Type B pancreatic cell (in vitro differentiated cells): ENCODE measurements around the gene CCT7. TPM values are rescaled to one million over a fixed set of nuclear protein-coding genes. Genes with fewer than 3 reads are reported as not detected.

ENCODE experiments used
- DNase-seq: peaks from one replicate; pipeline ENCODE4 v3.0.0; 2021; ENCODE audit warnings: mixed read lengths; ENCODE audit not compliant: unreplicated experiment; ENCODE audit errors: extremely low spot score
- H3K27ac Mint-ChIP-seq: 2 replicates; pipeline ENCODE4 v1.8.0; 2021; ENCODE audit warnings: mild to moderate bottlenecking, mixed read lengths
- H3K27me3 Mint-ChIP-seq: 2 replicates; pipeline ENCODE4 v1.8.0; 2021; ENCODE audit warnings: mixed read lengths
- H3K36me3 Mint-ChIP-seq: 2 replicates; pipeline ENCODE4 v1.8.0; 2021; ENCODE audit warnings: mixed read lengths
- H3K4me1 Mint-ChIP-seq: one replicate; pipeline ENCODE4 v1.8.0; 2021; ENCODE audit warnings: mixed read lengths; ENCODE audit not compliant: unreplicated experiment
- H3K4me3 Mint-ChIP-seq: 2 replicates; pipeline ENCODE4 v1.8.0; 2021; ENCODE audit warnings: mild to moderate bottlenecking, mixed read lengths
- H3K9me3 Mint-ChIP-seq: 2 replicates; pipeline ENCODE4 v1.8.0; 2021; ENCODE audit warnings: mixed read lengths
- total RNA-seq: library from RNA; stranded (reverse); gene quantifications from 2 replicates; pipeline ENCODE4 v1.2.1, GENCODE V29; 2021; ENCODE audit warnings: low replicate concordance
- TF ChIP-seq, protein P1 (sequence below): fragments of 200-600 bp; sonication (generic); conservative IDR thresholded peaks from 2 replicates; pipeline ENCODE4 v1.5.0; 2021; ENCODE audit warnings: antibody characterized with exemption, mild to moderate bottlenecking

Gene CCT7
- total RNA-seq, 1 donor from 2014 or later, result 300 TPM

DNA sequence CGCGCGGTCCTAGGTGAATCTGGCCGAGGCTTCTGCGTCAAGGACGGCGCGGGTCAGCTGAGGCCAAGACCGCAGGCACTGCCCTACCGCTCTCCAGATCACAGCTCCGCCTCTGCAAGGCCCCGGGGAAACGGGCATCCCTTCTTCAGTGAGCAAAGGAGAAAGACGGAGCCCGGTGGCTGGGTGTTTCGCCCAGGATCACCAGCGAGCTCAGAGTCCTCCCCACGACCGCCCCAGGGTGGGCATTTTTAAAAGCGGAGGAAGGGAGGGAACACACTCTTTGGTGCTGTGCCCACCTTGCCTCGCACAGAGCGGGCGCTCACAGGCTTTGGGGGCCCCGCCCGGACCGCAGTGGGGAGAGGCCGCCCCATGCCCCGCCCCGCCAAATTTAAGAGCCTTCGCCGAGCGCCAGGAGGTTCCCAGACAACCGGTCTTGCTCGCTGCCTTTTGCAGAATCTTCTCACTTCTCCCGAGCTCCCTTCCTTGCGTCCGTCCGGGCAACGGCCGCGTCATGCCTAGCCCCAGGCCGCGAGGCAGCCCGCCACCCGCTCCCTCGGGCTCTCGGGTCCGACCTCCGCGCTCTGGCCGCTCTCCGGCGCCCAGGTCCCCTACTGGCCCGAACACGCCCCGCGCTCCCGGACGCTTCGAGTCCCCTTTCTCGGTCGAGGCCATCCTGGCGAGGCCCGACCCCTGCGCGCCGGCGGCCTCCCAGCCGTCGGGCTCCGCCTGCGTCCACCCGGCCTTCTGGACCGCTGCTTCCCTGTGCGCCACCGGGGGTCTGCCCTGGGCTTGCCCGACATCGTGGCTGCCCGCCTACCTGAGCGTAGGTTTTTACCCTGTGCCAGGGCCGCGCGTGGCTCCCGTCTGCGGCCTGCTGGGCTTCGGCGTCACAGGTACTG, 31.7 kb upstream of the CCT7 start, which contains the start of gene NOTO:
Gene NOTO, plus strand, starts transcription at position 419 of the 899 bp plus-strand sequence. Its CDS starts 93 bp downstream, at position 512.
- Mint-ChIP-seq H3K36me3 (peaks cover 5% of the 10 kb centered on the region), H3K27me3 (peaks cover 83% of the 10 kb centered on the region)
- no peak for DNase-seq

DNA sequence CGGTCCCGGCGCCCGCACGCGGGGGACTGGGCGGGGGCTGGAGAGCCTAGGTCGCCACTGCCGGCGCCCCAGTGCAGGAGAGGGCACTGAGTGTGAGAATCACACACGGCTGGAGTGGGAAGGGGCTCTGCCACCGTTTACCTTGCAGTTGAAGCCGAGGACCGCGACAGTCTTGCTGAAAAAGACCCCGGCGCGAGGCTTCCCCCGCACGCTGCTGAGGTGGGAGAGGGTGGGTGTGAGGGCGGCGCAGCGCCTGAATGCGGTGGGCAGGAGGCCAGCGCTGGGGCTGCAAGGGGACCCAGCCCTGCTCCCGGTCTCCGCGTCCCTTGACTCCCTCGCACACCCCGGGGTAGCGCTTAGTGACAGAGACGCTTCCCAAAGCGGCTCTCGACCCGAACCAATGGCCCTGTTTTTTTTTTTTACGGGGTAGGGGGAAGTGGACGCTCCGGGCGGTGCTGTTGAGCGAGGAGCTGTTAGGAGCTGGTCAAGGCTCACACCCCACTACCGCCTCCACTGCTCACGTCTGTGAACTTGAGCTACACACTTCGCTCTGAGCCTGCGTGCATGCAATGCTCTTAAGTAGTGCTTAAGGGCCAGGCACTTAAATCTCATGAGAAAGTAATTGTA, 30.9 kb upstream of the CCT7 start:
- TF ChIP-seq, protein P1, sequence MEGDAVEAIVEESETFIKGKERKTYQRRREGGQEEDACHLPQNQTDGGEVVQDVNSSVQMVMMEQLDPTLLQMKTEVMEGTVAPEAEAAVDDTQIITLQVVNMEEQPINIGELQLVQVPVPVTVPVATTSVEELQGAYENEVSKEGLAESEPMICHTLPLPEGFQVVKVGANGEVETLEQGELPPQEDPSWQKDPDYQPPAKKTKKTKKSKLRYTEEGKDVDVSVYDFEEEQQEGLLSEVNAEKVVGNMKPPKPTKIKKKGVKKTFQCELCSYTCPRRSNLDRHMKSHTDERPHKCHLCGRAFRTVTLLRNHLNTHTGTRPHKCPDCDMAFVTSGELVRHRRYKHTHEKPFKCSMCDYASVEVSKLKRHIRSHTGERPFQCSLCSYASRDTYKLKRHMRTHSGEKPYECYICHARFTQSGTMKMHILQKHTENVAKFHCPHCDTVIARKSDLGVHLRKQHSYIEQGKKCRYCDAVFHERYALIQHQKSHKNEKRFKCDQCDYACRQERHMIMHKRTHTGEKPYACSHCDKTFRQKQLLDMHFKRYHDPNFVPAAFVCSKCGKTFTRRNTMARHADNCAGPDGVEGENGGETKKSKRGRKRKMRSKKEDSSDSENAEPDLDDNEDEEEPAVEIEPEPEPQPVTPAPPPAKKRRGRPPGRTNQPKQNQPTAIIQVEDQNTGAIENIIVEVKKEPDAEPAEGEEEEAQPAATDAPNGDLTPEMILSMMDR, result no peak
- DNase-seq, result no peak
- H3K4me3 Mint-ChIP-seq, result peak overlapping the region; percentile 60
- peaks cover 5% of the 10 kb centered on the region for H3K36me3 Mint-ChIP-seq
- H3K4me1 Mint-ChIP-seq, result peaks cover 5% of the 10 kb centered on the region
- H3K27ac Mint-ChIP-seq, result no peak overlapping the region
- H3K9me3 Mint-ChIP-seq, result no peaks in the 10 kb centered on the region
- peaks cover 83% of the 10 kb centered on the region for H3K27me3 Mint-ChIP-seq

More for the DNA sequence above, 31.7 kb upstream of the CCT7 start, which contains the start of gene NOTO:
- Mint-ChIP-seq H3K4me1 (peaks cover 5% of the 10 kb centered on the region), H3K9me3 (no peaks in the 10 kb centered on the region), H3K4me3 (peak within 1 kb of the TSS; percentile 71), H3K27ac (no peak within 1 kb of the TSS)
- TF ChIP-seq, protein P1, result no peak

DNA sequence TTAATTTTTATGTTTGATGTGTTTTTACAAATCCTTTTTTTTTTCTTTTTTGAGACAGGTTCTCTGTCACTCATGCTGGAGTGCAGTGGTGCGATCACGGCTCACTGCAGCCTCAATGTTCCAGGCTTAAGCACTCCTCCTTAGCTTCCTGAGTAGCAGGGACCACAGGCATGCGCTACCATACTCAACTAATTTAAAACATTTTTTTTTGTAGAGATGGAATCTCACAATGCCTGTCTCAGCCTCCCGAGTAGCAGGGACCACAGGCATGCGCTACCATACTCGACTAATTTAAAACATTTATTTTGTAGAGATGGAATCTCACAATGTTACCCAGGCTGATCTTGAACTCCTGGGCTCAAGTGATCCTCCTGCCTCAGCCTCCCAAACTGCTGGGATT, 28.5 kb upstream of the CCT7 start:
- TF ChIP-seq, protein P1, result no peak
- peaks cover 79% of the 10 kb centered on the region for H3K27me3 Mint-ChIP-seq
- no peak for DNase-seq

DNA sequence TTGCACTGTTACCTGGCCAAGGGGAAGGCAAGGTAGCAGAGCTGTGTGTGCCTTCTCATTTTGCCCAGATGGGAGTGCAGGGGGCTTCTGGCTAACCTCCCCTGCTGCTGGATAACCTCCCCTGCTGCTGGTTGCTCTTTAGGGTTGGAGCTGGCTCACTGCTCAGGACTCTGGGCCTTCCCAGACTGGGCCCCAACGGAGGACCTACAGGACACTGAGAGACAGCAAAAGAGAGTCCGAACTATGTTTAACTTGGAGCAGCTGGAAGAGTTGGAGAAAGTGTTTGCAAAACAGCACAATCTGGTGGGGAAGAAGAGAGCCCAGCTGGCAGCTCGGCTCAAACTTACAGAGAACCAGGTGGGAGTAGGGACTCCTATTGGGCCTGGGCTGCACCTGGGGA, 25.9 kb upstream of the CCT7 start:
- Mint-ChIP-seq H3K9me3 (no peaks in the 10 kb centered on the region), H3K4me3 (no peak overlapping the region), H3K27ac (no peak overlapping the region), H3K4me1 (peaks cover 4% of the 10 kb centered on the region), H3K27me3 (peaks cover 63% of the 10 kb centered on the region), H3K36me3 (no peaks in the 10 kb centered on the region)
- TF ChIP-seq, protein P1, result no peak
- no peak for DNase-seq

More for the DNA sequence above, 28.5 kb upstream of the CCT7 start:
- peaks cover 5% of the 10 kb centered on the region for H3K36me3 Mint-ChIP-seq
- no peak overlapping the region for H3K4me3 Mint-ChIP-seq
- H3K9me3 Mint-ChIP-seq, result no peaks in the 10 kb centered on the region
- peaks cover 5% of the 10 kb centered on the region for H3K4me1 Mint-ChIP-seq
- no peak overlapping the region for H3K27ac Mint-ChIP-seq

DNA sequence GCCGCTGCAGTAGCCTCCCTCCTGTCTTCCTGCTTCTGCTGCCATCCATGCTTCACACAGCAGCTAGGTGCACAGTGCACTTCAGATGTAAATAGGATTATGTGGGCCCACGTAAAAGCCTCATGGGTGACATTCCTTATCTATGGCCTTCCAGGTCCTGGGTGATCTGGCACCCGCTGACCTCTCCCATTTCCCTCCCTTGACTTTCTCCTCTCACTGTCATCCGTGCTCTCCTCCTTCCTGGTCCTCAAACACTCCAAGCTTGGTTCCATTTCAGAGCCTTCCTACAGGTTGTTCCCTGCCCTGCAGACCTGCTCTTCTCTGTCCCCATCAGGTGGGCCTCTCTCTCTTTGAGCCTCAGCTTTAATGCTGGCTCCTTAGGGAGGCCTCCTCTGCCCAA, 24.1 kb upstream of the CCT7 start:
- Mint-ChIP-seq H3K27ac (no peak overlapping the region), H3K27me3 (peaks cover 47% of the 10 kb centered on the region), H3K36me3 (no peaks in the 10 kb centered on the region), H3K4me3 (no peak overlapping the region), H3K9me3 (no peaks in the 10 kb centered on the region), H3K4me1 (peaks cover 16% of the 10 kb centered on the region)
- TF ChIP-seq, protein P1, result no peak
- no peak for DNase-seq
